GM19099 (cell line): ENCODE measurements around the gene C19orf38.

Source experiments
- POLR2A ChIP-seq: IDR thresholded peaks from 3 replicates; pipeline ENCODE4 v1.6.1; 2011; ENCODE audit warnings: low read depth; ENCODE audit not compliant: insufficient read length; ENCODE audit errors: extremely low read depth

Gene C19orf38

DNA sequence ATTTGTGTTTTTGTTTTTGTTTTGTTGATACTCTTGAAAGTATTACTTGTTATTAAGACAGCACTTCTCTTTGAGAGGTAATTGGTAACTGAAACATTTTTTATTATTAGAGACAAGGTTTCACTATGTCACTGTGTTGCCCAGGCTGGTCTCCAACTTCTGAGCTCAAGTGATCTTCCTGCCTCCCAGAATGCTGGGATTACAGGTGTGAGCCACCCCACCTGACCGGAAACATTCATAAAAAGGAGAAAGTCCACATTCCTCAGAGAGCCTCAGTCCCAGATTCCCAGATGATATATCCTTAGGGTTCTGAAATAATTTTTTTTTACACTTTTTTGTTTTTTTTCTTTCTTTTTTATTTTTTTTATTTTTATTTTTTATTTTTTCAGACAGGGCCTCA, 25.8 kb downstream of the C19orf38 start:
- TF ChIP-seq POLR2A, result no peak

DNA sequence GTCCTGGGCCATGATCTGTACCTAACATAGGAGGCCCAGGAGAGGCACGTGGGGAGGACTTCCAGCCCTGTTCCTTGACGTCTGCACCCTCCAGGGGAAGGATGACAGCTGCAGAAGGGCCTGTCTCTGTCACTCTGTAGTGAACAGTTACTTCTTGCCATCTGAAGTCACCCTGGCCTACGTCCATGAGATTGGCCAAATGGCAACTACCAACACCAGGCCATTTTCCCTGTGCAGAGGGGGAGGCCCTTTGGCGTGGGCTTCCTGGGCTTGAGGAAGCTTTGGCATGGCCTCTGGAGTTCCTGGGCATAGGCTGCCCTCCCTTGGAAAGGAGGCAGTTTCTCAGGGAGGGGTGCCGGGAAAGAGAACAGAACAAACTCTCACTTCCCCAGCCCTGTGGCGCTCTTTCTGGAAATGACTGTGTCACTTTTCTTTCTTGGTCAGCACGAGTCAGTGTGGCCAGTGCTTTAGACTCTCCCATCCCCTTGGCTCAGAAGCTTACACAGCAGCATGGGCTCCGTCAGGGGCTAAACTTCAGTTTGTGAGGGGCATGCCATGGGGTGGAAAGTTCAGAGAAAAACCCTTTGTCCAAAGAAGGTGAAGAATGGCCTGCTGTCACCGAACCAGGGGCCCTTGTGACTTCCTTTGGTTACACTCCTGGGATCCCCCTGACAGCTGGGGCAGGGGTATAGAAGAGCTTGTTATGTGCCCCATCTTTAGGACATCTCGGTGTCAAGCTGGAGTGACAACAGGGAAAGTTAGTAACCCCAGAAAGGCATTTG, 28.4 kb downstream of the C19orf38 start:
- peak; percentile 40 for TF ChIP-seq POLR2A

DNA sequence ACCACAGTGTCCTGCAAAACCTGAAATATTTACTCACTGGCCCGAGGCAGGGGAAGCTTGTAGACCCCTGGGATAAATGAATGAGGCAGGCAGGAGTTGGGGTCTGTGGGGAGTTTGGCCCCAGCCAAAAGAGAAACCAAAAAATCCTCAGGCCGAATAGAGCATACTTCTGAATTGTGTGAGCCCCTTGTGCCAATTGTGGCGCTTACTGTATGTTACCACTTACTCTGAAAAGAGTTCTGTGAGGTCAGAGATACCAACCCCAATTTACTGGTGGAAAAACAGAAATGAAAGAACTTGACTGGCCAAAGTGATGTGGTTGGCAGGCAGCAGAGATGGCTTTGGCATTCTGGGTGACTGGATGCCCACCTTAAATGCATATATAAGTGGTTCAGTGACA, 30.0 kb downstream of the C19orf38 start:
- no peak for TF ChIP-seq POLR2A

DNA sequence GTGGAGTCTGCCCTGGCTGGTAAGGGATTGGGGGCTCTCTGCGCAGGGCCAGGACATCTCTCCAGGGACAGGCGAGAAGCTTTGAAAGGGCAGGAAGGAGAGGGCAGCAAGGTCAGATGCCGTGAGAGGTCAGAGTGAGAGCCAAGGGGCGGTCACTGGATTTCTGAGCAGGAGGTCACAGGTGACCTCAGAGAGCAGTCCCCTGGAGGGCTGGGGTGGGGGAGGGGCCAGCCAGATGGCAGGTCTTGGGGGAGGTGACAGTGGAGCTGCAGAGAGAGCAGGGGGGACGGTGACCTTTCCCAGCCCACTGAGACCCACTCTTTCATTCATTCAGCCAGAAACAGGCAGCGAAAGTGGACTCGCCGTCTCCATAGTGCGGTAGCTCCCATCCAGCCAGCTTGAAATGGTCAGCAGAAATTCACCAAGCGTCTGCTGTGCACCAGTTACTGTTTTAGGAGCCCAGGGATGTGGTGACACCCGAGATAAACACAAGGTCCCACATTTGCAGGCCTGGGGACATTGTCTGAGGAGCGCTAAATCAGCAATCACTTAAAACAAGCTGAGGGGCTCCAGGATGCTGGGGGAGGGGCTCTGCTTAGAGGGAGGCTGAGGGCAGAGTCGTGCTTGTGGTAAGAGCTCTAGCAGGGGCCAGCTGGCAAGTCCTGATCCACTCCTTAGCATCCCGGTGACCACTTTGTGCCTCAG, 33.3 kb downstream of the C19orf38 start:
- TF ChIP-seq POLR2A, result no peak

DNA sequence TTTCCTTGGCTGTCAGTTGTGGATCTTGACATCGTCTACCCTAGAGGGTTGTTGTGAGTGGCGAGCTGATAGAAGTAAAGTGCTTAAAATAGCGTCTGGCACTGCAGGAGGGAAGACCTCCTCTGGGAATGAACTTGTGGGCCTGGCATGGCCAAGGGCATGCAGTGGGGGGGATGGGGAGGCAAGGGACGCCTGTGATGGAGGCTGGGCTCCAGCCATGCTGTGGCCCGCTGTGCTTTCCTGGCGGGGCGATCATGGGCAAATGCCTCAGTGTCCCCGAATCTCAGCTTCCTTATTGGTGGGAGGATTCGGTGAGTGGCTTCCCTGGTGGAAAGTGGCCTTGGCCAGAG, 33.9 kb downstream of the C19orf38 start:
- TF ChIP-seq POLR2A, result no peak

DNA sequence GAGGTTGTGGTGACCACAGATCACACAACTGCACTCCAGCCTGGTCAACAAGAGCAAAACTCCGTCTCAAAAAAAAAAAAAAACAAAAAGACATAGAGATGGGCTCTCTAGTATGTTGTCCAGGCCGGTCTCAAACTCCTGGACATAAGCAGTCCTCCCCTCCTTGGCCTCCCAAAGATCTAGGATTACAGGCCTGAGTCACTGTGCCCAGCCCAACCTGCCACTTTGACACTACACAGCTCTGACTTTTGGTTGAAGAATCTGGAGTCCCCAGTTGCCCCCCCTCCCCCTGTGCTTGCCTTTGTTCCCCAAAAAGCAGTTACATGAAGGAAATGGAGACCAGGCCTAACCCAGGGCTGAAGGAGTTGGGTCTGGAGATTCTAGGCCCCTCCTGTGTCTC, 36.1 kb downstream of the C19orf38 start:
- no peak for TF ChIP-seq POLR2A

DNA sequence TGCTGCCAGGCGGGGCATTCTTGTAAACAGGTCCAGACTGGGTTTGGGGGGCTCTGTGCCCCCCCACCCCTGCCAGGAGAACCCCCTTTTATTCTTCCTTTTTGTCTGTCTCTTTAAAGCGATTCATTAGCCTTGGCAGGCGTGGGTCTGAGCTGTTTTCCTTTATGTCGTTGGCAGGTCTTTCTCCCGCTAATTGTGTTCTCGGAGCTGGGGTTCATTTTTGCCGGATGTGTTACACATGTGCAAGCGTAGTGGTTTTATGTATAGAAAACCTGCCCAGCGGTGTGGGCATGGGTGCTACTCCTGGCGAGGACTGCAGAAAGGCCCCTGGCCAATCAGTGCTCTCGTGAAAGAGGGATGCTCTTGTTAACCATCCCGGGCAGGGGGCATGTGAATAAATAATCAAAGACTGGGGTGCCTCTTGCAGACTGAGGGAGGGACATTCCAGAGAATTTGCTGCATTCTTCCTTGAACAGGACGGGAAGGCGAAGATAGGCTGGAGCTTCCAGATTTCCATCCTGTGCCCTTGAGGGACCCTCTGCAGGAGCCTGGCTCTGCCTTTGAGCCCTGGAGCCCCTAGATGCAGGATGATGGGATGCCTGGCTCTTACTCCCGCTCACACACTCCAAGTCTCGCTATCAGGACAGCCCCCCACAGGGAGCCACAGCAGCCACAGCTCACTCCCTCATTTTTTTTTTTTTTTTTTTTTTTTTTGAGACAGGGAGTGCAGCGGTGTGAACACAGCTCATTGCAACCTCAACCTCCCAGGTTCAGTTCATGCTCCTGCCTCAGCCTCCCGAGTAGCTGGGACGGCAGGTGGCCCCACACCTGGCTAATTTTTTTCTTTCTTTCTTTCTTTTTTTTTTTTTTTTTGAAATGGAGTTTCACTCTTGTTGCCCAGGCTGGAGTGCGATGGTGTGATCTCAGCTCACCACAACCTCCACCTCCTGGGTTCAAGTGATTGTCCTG, 37.3 kb downstream of the C19orf38 start:
- no peak for TF ChIP-seq POLR2A

DNA sequence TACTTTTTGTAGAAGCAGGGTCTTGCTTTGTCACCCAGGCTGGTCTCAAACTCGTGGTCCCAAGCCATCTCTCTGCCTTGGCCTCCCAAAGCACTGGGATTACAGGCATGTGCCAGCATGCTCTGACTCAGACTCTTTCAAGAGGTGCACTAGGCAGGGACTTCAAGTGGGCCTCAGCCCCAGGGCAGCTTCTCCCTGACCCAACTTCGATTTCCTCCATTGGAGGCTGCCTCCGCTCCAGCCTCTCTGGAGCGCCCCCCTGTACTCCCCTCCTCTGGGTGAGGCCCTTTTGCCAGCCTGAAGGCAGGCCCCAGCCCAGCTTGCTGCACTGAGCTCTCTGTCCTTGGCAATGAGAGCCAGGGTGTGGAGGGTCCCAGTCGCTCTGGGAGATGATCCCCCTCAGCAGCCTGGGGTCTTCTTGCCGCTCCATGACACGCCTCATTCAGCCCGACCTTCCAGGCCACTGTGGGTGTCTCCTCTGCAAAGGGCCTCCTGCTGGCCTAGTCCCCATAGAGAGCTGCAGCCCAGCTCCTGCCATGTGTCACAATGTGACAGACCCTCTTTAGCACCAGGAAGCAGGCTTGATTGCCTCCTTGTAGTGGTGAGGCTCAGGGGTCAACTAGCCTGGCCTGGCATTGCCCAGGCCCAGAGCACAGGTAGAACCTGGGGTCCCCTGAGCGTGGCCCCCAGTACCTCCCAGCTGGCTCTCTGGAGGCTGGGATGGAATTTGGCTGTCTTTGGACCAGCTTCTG, 39.6 kb downstream of the C19orf38 start:
- TF ChIP-seq POLR2A, result no peak

DNA sequence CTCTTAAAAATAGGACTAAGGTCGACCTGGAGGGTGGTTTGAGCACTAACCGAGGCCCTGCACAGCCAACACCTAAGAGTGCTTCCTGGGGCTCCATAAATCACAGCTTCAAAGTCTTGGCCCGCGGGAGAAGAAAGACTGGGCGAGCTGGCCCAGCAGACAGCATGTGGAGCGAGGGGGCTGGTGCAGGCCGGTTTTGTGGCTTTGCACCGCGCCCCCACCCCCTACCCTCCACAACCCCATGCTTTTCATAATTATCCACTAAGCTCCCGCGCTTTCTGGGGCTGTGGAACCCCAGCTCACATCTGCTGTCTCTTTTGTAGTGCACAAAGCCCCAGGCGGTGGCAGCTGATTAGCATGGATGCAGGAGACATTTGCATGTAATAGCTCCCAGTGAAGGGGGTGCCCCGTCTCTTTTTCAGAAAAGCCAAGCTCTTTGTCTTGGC, 40.2 kb downstream of the C19orf38 start:
- TF ChIP-seq POLR2A, result no peak

DNA sequence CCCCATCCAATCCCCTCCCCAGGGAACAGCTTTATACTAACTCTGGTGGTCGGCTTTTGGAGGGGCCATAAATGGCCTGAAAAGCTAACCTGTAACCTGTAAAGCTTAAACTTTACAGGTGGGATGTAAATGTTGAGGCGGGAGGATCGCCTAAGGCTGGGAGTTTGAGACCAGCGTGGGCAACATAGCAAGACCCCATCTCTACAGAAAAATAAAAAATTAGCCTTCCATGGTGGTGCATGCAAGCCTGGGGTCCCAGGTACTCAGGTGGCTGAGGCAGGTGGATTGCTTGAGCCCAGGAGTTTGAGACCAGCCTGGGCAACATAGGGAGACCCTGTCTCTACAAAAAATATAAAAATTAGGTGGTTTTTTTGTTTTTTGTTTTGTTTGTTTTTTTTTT, 41.7 kb downstream of the C19orf38 start:
- no peak for TF ChIP-seq POLR2A

DNA sequence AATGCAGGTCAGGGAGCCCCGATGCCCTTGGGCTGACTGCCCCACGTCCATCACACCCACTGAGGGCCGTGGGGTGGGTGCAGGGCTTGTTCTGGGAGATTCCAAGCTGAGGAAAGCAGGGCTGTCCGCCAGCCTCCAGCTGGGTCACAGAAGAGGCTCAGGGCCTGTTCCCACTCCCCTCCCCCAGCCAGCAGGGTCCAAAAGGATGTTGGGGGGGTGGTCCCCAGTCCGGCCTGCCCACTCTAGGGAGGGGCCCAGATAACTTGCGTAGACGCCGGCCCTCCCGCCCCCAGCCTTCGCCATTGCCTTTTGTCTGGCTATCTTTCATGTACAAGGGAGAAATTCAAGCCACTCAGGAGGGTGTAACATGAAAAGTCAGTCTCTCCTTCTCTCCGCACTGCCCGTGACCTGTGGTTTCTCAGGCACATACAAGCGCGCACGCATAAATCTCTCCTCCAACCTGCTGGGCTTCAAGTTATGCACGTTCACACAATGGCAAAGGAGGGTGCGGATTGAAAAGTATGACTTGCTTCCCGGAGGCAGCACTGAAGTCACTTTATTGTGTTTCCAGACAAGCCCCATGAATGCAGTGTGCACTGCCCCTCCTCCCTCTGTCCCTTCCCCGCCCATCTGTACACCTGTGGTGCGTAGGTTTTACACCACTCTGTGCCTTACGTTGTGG, 43.3 kb downstream of the C19orf38 start:
- TF ChIP-seq POLR2A, result no peak

DNA sequence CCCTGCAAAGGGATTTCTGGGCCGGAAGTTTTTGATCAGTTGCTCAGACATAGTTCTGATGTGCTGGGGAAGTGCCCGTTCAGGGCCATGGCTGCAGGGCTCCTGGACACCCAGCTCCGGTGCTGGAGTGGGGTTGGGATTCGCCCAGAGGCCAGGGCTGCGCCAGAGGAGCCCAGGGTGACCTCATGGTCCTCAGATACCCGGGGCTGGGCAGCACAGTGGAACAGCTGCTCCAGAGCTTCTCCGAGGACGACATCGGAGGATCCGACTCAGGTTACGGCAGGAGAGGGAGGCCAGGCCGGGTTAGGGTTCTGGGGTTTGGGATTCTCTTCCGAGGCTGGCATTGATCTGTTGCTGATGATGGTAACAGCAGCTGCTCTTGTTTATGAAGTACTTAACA, 44.0 kb downstream of the C19orf38 start:
- TF ChIP-seq POLR2A, result no peak

DNA sequence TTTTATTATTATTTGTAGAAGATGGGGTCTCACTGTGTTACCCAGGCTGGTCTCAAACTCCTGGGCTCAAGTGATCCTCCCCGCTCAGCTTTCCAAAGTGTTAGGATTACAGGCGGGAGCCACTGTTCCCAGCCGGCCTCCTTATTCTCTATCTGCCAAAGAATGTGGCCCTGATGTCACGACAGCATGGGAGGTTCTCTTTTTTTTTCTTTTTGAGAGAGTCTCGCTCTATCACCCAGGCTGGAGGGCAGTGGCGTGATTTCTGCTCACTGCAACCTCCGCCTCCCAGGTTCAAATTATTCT, 46.6 kb downstream of the C19orf38 start:
- TF ChIP-seq POLR2A, result no peak

DNA sequence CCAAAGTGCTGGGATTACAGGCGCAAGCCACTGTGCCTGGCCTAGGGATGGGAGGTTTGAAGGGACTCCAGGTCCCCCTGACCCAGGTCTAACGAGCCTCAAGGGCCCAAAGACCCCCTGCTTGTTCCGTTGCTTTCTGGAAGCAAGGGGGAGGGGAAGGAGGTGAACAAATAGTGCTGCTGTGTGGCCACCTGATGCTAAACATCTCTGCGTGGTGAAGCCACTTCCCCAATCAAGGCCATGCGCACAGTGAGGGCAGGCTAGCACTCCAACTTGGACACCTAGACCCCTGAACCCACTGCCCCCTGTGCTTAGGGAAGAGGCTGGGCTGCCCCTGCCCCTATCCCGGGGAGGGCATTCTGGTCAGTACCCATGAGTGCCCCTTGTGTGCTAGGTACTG, 47.1 kb downstream of the C19orf38 start:
- TF ChIP-seq POLR2A, result no peak
